SH-SY5Y (cell line): ENCODE results near the gene TFIP11.

Experiments
- GATA2 ChIP-seq: IDR thresholded peaks from 2 replicates; pipeline ENCODE4 v1.6.1; 2011; ENCODE audit warnings: mild to moderate bottlenecking, low read depth, low read length
- GATA3 ChIP-seq: IDR thresholded peaks from 2 replicates; pipeline ENCODE4 v1.6.1; 2011; ENCODE audit warnings: low read depth, mild to moderate bottlenecking, low read length, moderate library complexity

Gene TFIP11

GRCh38 chr22:26527574-26528465 is 15.5 kb upstream of the TFIP11 start:
- TF ChIP-seq GATA2 (no peak), GATA3 (no peak)

- TF ChIP-seq GATA2 (no peak), GATA3 (no peak)
Observed at GRCh38 chr22:26527167-26527566, 14.9 kb upstream of the TFIP11 start.

- TF ChIP-seq GATA3 (no peak), GATA2 (no peak)
Observed at GRCh38 chr22:26525946-26526564, 13.8 kb upstream of the TFIP11 start.

- no peak for TF ChIP-seq GATA3
- no peak for TF ChIP-seq GATA2
Observed at GRCh38 chr22:26524870-26525269, 12.6 kb upstream of the TFIP11 start.

- no peak for TF ChIP-seq GATA2
- TF ChIP-seq GATA3, result no peak
Observed at GRCh38 chr22:26522592-26522991, 10.3 kb upstream of the TFIP11 start.

- TF ChIP-seq GATA3 (no peak), GATA2 (no peak)
Observed at GRCh38 chr22:26522012-26522411, 9.7 kb upstream of the TFIP11 start.

GRCh38 chr22:26517429-26517828 is 5.2 kb upstream of the TFIP11 start:
- TF ChIP-seq GATA3 (no peak), GATA2 (no peak)

GRCh38 chr22:26516503-26516902 is 4.2 kb upstream of the TFIP11 start:
- TF ChIP-seq GATA2, result no peak
- TF ChIP-seq GATA3, result no peak

- TF ChIP-seq GATA2, result no peak
- no peak for TF ChIP-seq GATA3
Observed at GRCh38 chr22:26515931-26516330, 3.7 kb upstream of the TFIP11 start.

GRCh38 chr22:26514419-26515161 is 2.3 kb upstream of the TFIP11 start:
- TF ChIP-seq GATA2 (no peak), GATA3 (no peak)

GRCh38 chr22:26513838-26514237 is 1.6 kb upstream of the TFIP11 start:
- TF ChIP-seq GATA3 (no peak), GATA2 (no peak)

GRCh38 chr22:26508148-26508547 is 4.1 kb downstream of the TFIP11 start:
- TF ChIP-seq GATA2 (no peak), GATA3 (no peak)

- no peak for TF ChIP-seq GATA3
- no peak for TF ChIP-seq GATA2
Observed at GRCh38 chr22:26503758-26504157, 8.5 kb downstream of the TFIP11 start.

- no peak for TF ChIP-seq GATA3
- no peak for TF ChIP-seq GATA2
Observed at GRCh38 chr22:26502688-26503561, 9.3 kb downstream of the TFIP11 start.
